ENCODE data around the gene KREMEN2.

GRCh38 chr16:2971134-2971984 is 7.3 kb downstream of the KREMEN2 start:
- no peak for TF ChIP-seq CTCF (IDR thresholded peaks at IDR 0.05)
- TF ChIP-seq POLR2A (IDR thresholded peaks at IDR 0.05), result no peak

Data from adrenal gland (tissue), 5 donors.